Naive thymus-derived CD4-positive, alpha-beta T cell (primary cell): ENCODE results near the gene PIGL. TPM values are rescaled to one million over a fixed set of nuclear protein-coding genes. Genes with fewer than 3 reads are reported as not detected.

Experiments used
- ATAC-seq: fragments of 150-1000 bp; cut with Tn5 transposase; 2 replicates; pipeline ENCODE4 v1.10.0; 2021; ENCODE audit warnings: mild to moderate bottlenecking, moderate library complexity
- CTCF ChIA-PET: fragments of 350-600 bp; sonication (Branson Sonifier 250); formaldehyde crosslinking; loops from one replicate; lab custom pipeline; 2021; ENCODE audit warnings: antibody characterized with exemption; lab: Charles Lee
- POLR2A ChIA-PET: fragments of 350-600 bp; sonication (Branson Sonifier 250); formaldehyde crosslinking; loops from one replicate; lab custom pipeline; 2021; ENCODE audit warnings: antibody characterized with exemption, inconsistent platforms; lab: Charles Lee
- DNase-seq, 9 donors: peaks; one replicate each; pipeline versions ENCODE4 v3.0.0 to v3.0.0-alpha.2; 2020 to 2022; ENCODE audit warnings: mixed read lengths in 1 of 9
- H3K27ac ChIP-seq: one replicate; pipeline ENCODE4 v1.7.0; 2013; ENCODE audit warnings: mild to moderate bottlenecking, low read depth, low read length, moderate library complexity
- H3K27me3 ChIP-seq, 2 donors: one replicate each; pipeline ENCODE4 v1.7.0; 2013; ENCODE audit warnings: low read length in 2 of 2, mild to moderate bottlenecking in 2 of 2, moderate library complexity in 2 of 2; ENCODE audit not compliant: control insufficient read depth in 2 of 2, insufficient read depth in 2 of 2
- H3K36me3 ChIP-seq, 3 experiments: 1 replicate in 2 of 3; 2 replicates in 1 of 3; pipeline ENCODE4 v1.7.0; 2013; ENCODE audit warnings: low read length in 3 of 3, mild to moderate bottlenecking in 3 of 3, moderate library complexity in 1 of 3; ENCODE audit not compliant: insufficient read depth in 3 of 3, control insufficient read depth in 2 of 3
- H3K4me1 ChIP-seq, 2 donors: one replicate each; pipeline ENCODE4 v1.7.0; 2013; ENCODE audit warnings: low read length in 2 of 2, mild to moderate bottlenecking in 2 of 2, moderate library complexity in 1 of 2; ENCODE audit not compliant: control insufficient read depth in 2 of 2, insufficient read depth in 2 of 2
- H3K4me3 ChIP-seq: 2 replicates; pipeline ENCODE4 v1.7.0; 2013; ENCODE audit warnings: mild to moderate bottlenecking, low read length
- H3K9me3 ChIP-seq, 3 experiments: 1 replicate in 2 of 3; 2 replicates in 1 of 3; pipeline ENCODE4 v1.7.0; 2013; ENCODE audit warnings: low read length in 3 of 3; ENCODE audit not compliant: control insufficient read depth in 2 of 3
- H3K27ac Mint-ChIP-seq, 9 donors: one replicate each; pipeline ENCODE4 v1.8.0; 2020 to 2022; ENCODE audit warnings: mixed read lengths in 9 of 9, mild to moderate bottlenecking in 8 of 9, moderate library complexity in 5 of 9, inconsistent platforms in 2 of 9
- H3K27me3 Mint-ChIP-seq, 5 donors: one replicate each; pipeline ENCODE4 v1.8.0; 2021 to 2022; ENCODE audit warnings: mixed read lengths in 5 of 5, mild to moderate bottlenecking in 1 of 5
- H3K36me3 Mint-ChIP-seq, 5 donors: one replicate each; pipeline ENCODE4 v1.8.0; 2020 to 2022; ENCODE audit warnings: mixed read lengths in 5 of 5, mild to moderate bottlenecking in 3 of 5, inconsistent platforms in 1 of 5
- H3K4me1 Mint-ChIP-seq, 7 donors: one replicate each; pipeline ENCODE4 v1.8.0; 2020 to 2022; ENCODE audit warnings: mixed read lengths in 7 of 7, mild to moderate bottlenecking in 3 of 7, inconsistent platforms in 1 of 7
- H3K4me3 Mint-ChIP-seq, 10 donors: one replicate each; pipeline ENCODE4 v1.8.0; 2020 to 2022; ENCODE audit warnings: mild to moderate bottlenecking in 10 of 10, mixed read lengths in 10 of 10, moderate library complexity in 6 of 10, inconsistent platforms in 2 of 10
- H3K9me3 Mint-ChIP-seq, 11 donors: one replicate each; pipeline ENCODE4 v1.8.0; 2020 to 2022; ENCODE audit warnings: mixed read lengths in 11 of 11, mild to moderate bottlenecking in 4 of 11, inconsistent platforms in 1 of 11, moderate library complexity in 1 of 11
- intact Hi-C, 2 donors: fragments of 100-400 bp; cut with micrococcal nuclease; formaldehyde crosslinking; loops; one replicate each; pipeline ENCODE4 v1.15.1; 2023
- polyA plus RNA-seq, 2 donors: library from polyadenylated mRNA; unstranded; fragments of 300-500 nt; fragmentation: Illumina TruSeq; gene quantifications; one replicate each; pipeline ENCODE4 v1.2.3, GENCODE V29; 2021
- total RNA-seq, 6 experiments: library from RNA in 5 of 6; stranded (reverse) in 5 of 6; gene quantifications; 1 replicate in 5 of 6; 2 replicates in 1 of 6; pipeline ENCODE4 v1.2.3 and lab custom pipeline; 2021 to 2026

Gene PIGL
- total and polyA plus RNA-seq, 7 experiments from 2014 or later, result 12.3 to 82.5 (median 73.2) TPM

DNA sequence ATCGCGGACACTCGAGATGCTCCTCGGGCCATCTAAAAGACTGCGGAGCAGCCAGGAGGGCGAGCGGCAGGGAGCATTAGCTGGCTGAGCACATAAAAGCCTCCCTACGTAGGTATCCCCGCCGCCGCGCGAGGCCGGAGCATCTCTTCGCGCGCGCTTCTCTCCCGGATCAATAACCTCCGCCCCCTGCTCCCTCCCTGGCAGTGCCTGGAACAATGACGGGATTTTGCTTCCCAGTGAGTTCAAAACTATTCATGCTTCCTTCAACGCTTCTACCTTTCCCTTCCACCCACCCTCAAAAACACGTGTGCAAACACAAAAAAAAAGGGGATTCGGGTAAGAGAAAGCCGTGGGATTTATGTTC lies 135.3 kb downstream of the PIGL start:
- Mint-ChIP-seq H3K9me3 (no peaks in the 10 kb centered on the region), H3K36me3 (peaks cover 0 to 8% (median 4%) of the 10 kb centered on the region in 5 donors), H3K4me3 (peak overlapping the region; percentile 89 to 98 (median 95)), H3K4me1 (peaks cover 11 to 23% (median 19%) of the 10 kb centered on the region in 7 donors), H3K27ac (peak overlapping the region; percentile 73 to 98 (median 85)), H3K27me3 (peaks cover 0 to 21% (median 0%) of the 10 kb centered on the region in 5 donors)
- peaks cover 4 to 5% of the 10 kb centered on the region in 2 donors for H3K4me1 ChIP-seq
- H3K4me3 ChIP-seq, result peak overlapping the region; percentile 78
- H3K27me3 ChIP-seq, result no peaks in the 10 kb centered on the region
- H3K36me3 ChIP-seq, result peaks cover 0 to 10% (median 0%) of the 10 kb centered on the region in 3 experiments
- ChIA-PET POLR2A (interaction anchor here (0.6 to 1.9 kb wide), 10 partner anchors 8 to 184 kb away, joined by 3 to 14 read pairs (median 4); partner anchors contain the start of gene UBB), CTCF (interaction anchor here (0.6 to 2.5 kb wide), 5 partner anchors 10 to 142 kb away, joined by 3 to 19 read pairs (median 3); no protein-coding TSS in a partner anchor)
- H3K9me3 ChIP-seq, result no peaks in the 10 kb centered on the region
- intact Hi-C loops, result loop anchor here (1.0 to 2.0 kb wide), 6 partner anchors 29 to 1909 kb away; partner anchors contain the start of genes MIEF2 (in 1 of the 2), NCOR1 (in 1 of the 2), PIGL (in 1 of the 2) and UBB (in 1 of the 2)
- DNase-seq (peak in 8 of 9 donors; percentile 9 to 31 (median 22)), ATAC-seq (no peak)
- peak overlapping the region; percentile 73 for H3K27ac ChIP-seq

DNA sequence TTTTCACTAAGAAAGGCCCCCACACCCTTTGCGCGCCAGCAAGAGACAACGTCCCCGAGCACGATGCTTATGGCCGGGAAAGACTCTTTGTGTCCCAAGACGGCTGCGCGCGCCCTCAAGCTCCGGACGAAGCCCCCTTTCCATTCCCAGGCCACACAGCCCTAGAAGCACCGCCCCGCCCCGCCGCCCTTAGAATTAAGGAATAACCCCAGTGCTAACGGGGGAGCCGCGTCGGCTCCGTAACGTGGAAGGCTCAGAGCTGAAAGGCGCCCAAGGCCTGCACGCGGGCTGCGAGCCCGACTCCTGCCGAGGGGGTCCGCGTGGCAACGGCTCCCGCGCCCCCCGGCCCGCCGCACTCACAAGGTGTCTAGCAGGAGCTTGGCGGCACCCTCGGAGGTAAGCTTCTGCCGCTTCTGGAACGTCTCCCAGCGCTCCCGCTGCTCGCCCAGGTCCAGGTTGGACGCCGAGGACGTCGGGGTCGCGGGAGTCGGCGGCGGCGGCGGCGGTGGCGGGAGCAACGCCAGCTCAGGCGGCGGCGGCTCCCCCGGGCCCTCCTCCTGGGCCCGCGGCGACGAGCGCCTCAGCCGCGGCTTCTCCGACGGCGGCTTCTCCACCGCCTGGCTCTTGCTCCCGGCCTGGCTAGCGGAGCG lies 135.8 kb downstream of the PIGL start:
- ATAC-seq, result peak; percentile 74
- Mint-ChIP-seq H3K4me3 (peak overlapping the region; percentile 89 to 98 (median 95)), H3K36me3 (peaks cover 0 to 5% (median 0%) of the 10 kb centered on the region in 5 donors), H3K9me3 (no peaks in the 10 kb centered on the region), H3K27me3 (peaks cover 0 to 21% (median 0%) of the 10 kb centered on the region in 5 donors), H3K27ac (peak overlapping the region; percentile 73 to 98 (median 85)), H3K4me1 (peaks cover 11 to 23% (median 19%) of the 10 kb centered on the region in 7 donors)
- CTCF ChIA-PET, result interaction anchor here (0.6 to 2.5 kb wide), 6 partner anchors 11 to 169 kb away, joined by 3 to 19 read pairs (median 3); no protein-coding TSS in a partner anchor
- Histone ChIP-seq H3K4me1 (peaks cover 4 to 5% of the 10 kb centered on the region in 2 donors), H3K9me3 (no peaks in the 10 kb centered on the region), H3K4me3 (peak overlapping the region; percentile 78), H3K36me3 (peaks cover 0 to 10% (median 0%) of the 10 kb centered on the region in 3 experiments), H3K27me3 (no peaks in the 10 kb centered on the region), H3K27ac (peak overlapping the region; percentile 73)
- intact Hi-C loops, result loop anchor here (1.0 to 2.0 kb wide), 6 partner anchors 28 to 1908 kb away; partner anchors contain the start of genes MIEF2 (in 1 of the 2), NCOR1 (in 1 of the 2), PIGL (in 1 of the 2) and UBB (in 1 of the 2)
- POLR2A ChIA-PET, result interaction anchor here (0.6 to 1.9 kb wide), 11 partner anchors 9 to 234 kb away, joined by 3 to 14 read pairs (median 4); partner anchors contain the start of gene UBB
- DNase-seq, result peak in 7 of 9 donors; percentile 26 to 66 (median 44)

- H3K36me3 Mint-ChIP-seq, result peaks cover 0 to 5% (median 0%) of the 10 kb centered on the region in 5 donors
- POLR2A ChIA-PET, result interaction anchor here (0.6 to 1.9 kb wide), 8 partner anchors 9 to 234 kb away, joined by 3 to 14 read pairs (median 6); partner anchors contain the start of gene UBB
- ATAC-seq, result peak; percentile 96
- H3K4me1 Mint-ChIP-seq, result peaks cover 11 to 23% (median 19%) of the 10 kb centered on the region in 7 donors
- H3K4me3 ChIP-seq, result peak within 1 kb of the TSS; percentile 78
- H3K27me3 Mint-ChIP-seq, result peaks cover 0 to 27% (median 0%) of the 10 kb centered on the region in 5 donors
- peaks cover 0 to 7% (median 0%) of the 10 kb centered on the region in 3 experiments for H3K36me3 ChIP-seq
- no peaks in the 10 kb centered on the region for H3K9me3 ChIP-seq
- H3K27ac Mint-ChIP-seq, result peak within 1 kb of the TSS; percentile 73 to 98 (median 86)
- H3K27ac ChIP-seq, result peak within 1 kb of the TSS; percentile 73
- intact Hi-C loops, result loop anchor here in 1 of 2 donors (2.0 kb wide), 4 partner anchors 27 to 1907 kb away; partner anchors contain the start of genes MIEF2, PIGL and UBB
- peak; percentile 62 to 76 (median 71) for DNase-seq
- H3K9me3 Mint-ChIP-seq, result no peaks in the 10 kb centered on the region
- H3K4me1 ChIP-seq, result peaks cover 4 to 5% of the 10 kb centered on the region in 2 donors
- peak within 1 kb of the TSS; percentile 89 to 98 (median 95) for H3K4me3 Mint-ChIP-seq
- CTCF ChIA-PET, result interaction anchor here (0.6 to 2.5 kb wide), 6 partner anchors 10 to 168 kb away, joined by 3 to 19 read pairs (median 3); partner anchors contain the start of gene UBB
- no peaks in the 10 kb centered on the region for H3K27me3 ChIP-seq
Observed at GRCh38 chr17:16353317-16354174, 136.5 kb downstream of the PIGL start, which contains the start of gene CENPV. Gene CENPV, minus strand, starts transcription at chr17:16353469. Its CDS starts 33 bp downstream, at chr17:16353436.

DNA sequence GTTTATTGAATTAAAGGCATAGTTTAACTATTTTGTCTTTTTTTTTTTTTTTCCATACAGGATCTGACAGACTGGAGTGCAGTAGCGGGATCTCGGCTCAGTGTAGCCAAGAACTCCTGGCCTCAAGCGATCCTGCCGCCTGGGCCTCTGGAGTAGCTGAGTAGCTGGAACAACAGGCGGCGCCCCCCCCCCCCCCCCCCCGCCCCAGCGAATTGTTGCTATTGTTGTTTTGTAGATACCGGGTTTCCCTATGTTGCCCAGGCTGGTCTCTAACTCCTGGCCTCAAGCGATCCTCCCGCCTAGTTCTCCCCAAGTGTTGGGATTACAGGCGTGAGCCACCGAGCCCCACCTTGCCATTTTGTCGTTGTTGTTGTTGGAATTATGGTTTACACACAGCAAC lies 137.6 kb downstream of the PIGL start:
- Histone ChIP-seq H3K27me3 (no peaks in the 10 kb centered on the region), H3K27ac (no peak overlapping the region)
- peak overlapping the region in 3 of 9 donors; percentile 5 to 74 (median 72) for H3K27ac Mint-ChIP-seq

GRCh38 chr17:16358394-16358793 lies 141.4 kb downstream of the PIGL start:
- no peaks in the 10 kb centered on the region for H3K9me3 Mint-ChIP-seq
- peaks cover 4 to 6% (median 5%) of the 10 kb centered on the region in 7 donors for H3K4me1 Mint-ChIP-seq
- intact Hi-C loops, result no loop called here
- no peak overlapping the region for H3K27ac ChIP-seq
- ATAC-seq (no peak), DNase-seq (no peak)
- peaks cover 0 to 2% (median 0%) of the 10 kb centered on the region in 5 donors for H3K36me3 Mint-ChIP-seq
- CTCF ChIA-PET, result no interaction called here
- H3K4me3 Mint-ChIP-seq, result no peak overlapping the region
- H3K9me3 ChIP-seq, result no peaks in the 10 kb centered on the region
- POLR2A ChIA-PET, result interaction anchor here (1.0 kb wide), 1 partner anchor 20 kb away, joined by 3 read pairs; no protein-coding TSS in a partner anchor
- H3K36me3 ChIP-seq, result no peaks in the 10 kb centered on the region
- H3K4me1 ChIP-seq, result no peaks in the 10 kb centered on the region
- peak overlapping the region in 1 of 9 donors; percentile 2 for H3K27ac Mint-ChIP-seq
- H3K27me3 Mint-ChIP-seq, result peaks cover 0 to 19% (median 0%) of the 10 kb centered on the region in 5 donors
- H3K4me3 ChIP-seq, result no peak overlapping the region
- no peaks in the 10 kb centered on the region for H3K27me3 ChIP-seq

More for the DNA sequence above, 137.6 kb downstream of the PIGL start:
- Mint-ChIP-seq H3K4me1 (peaks cover 11 to 23% (median 19%) of the 10 kb centered on the region in 7 donors), H3K4me3 (peak overlapping the region; percentile 50 to 92 (median 83)), H3K9me3 (no peaks in the 10 kb centered on the region), H3K27me3 (peaks cover 0 to 27% (median 0%) of the 10 kb centered on the region in 5 donors), H3K36me3 (peaks cover 0 to 2% (median 0%) of the 10 kb centered on the region in 5 donors)
- H3K4me3 ChIP-seq, result no peak overlapping the region
- ChIA-PET POLR2A (interaction anchor here (0.6 kb wide), 1 partner anchor 53 kb away, joined by 3 read pairs; no protein-coding TSS in a partner anchor), CTCF (no interaction called here)
- intact Hi-C loops, result no loop called here
- peaks cover 4 to 5% of the 10 kb centered on the region in 2 donors for H3K4me1 ChIP-seq
- DNase-seq, result no peak
- H3K36me3 ChIP-seq, result peaks cover 0 to 5% (median 0%) of the 10 kb centered on the region in 3 experiments
- no peak for ATAC-seq
- no peaks in the 10 kb centered on the region for H3K9me3 ChIP-seq
